GM12874 (cell line): ENCODE measurements around the gene WNT16.

Source experiments
- TF ChIP-seq, protein P1 (sequence below): IDR thresholded peaks from 2 replicates; pipeline ENCODE4 v1.5.1; 2011; ENCODE audit warnings: low read depth, mild to moderate bottlenecking, control low read depth, low read length, moderate library complexity; ENCODE audit not compliant: insufficient read depth

Gene WNT16

DNA sequence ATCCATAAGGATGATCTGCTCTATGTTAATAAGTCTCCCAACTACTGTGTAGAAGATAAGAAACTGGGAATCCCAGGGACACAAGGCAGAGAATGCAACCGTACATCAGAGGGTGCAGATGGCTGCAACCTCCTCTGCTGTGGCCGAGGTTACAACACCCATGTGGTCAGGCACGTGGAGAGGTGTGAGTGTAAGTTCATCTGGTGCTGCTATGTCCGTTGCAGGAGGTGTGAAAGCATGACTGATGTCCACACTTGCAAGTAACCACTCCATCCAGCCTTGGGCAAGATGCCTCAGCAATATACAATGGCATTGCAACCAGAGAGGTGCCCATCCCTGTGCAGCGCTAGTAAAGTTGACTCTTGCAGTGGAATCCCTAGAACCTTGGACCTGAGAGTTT lies 10.3 kb downstream of the WNT16 start:
- TF ChIP-seq, protein P1, sequence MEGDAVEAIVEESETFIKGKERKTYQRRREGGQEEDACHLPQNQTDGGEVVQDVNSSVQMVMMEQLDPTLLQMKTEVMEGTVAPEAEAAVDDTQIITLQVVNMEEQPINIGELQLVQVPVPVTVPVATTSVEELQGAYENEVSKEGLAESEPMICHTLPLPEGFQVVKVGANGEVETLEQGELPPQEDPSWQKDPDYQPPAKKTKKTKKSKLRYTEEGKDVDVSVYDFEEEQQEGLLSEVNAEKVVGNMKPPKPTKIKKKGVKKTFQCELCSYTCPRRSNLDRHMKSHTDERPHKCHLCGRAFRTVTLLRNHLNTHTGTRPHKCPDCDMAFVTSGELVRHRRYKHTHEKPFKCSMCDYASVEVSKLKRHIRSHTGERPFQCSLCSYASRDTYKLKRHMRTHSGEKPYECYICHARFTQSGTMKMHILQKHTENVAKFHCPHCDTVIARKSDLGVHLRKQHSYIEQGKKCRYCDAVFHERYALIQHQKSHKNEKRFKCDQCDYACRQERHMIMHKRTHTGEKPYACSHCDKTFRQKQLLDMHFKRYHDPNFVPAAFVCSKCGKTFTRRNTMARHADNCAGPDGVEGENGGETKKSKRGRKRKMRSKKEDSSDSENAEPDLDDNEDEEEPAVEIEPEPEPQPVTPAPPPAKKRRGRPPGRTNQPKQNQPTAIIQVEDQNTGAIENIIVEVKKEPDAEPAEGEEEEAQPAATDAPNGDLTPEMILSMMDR, result no peak

DNA sequence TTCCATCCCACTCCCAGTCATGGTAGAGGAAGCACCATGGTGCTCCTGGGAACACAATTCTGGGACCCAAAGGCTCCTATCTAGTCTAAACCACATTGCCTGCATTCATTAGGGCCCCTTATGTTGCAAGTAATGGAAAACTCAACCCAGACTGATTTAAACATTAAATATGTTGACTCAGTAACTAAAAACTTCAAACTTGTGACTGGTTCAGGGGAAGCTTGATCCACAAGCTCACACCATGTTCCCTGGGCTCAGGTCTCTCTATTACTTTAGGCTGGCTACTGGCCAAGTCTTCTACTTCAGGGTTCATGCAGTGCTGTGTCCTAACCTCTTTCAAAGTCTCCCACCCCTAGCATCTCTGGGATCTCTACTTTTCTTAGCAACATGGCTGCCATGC lies 13.1 kb downstream of the WNT16 start:
- TF ChIP-seq, protein P1, result no peak

DNA sequence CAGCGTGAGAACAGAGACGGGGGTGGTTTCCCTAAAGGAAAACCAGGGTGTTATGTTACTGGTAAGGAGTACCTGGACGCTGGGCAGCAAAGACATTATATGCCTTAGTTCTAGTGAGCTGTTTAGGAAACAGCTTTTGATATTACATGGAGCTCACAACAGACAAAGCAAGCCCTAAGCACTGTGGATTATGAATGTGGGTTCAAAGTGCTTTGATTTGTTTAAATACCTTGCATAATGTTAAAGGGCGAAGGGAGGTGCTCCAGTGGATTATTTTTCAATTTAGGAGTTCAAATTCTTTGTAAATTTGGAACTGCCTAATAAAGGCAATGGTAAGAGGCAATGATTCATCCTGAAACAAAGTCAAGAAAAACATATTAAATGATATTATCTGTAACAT lies 13.8 kb downstream of the WNT16 start:
- TF ChIP-seq, protein P1, result no peak

DNA sequence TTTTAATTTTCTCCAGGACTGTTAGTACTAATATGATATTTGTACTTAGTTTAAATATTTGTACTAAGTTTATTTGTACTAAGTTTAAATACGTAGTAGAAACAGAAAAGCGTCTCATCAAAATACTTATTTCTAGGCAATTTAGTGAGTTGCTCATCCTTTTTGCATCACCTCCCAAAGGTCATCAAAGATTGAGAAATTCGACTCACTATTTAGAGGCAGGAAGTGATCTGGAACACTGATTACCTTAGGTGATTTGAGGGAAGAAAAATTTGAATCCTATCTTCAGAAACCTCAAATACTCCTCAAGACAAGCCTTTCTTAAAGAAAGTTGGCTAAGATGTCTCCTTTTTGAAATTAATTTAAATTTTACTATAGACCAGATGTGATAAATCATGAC lies 14.5 kb downstream of the WNT16 start:
- TF ChIP-seq, protein P1, result no peak

DNA sequence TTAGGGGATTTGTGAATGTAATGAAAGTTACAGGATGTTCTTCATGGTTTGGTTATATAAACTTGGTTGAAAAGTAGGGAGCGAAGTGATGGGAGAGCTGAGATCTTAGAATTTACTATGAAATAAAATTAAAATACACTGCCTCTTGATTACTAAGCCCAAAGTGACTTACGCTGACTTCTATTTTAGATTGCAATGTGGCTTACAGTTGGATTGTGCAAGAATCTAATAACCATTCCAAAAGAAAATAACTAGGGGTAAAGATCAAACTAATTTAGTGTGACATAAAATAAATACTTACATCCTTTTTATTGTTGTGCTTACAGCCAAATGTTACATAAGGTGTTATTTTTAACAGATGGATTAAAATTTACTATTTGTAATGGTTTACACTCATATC lies 15.3 kb downstream of the WNT16 start:
- TF ChIP-seq, protein P1, result no peak

DNA sequence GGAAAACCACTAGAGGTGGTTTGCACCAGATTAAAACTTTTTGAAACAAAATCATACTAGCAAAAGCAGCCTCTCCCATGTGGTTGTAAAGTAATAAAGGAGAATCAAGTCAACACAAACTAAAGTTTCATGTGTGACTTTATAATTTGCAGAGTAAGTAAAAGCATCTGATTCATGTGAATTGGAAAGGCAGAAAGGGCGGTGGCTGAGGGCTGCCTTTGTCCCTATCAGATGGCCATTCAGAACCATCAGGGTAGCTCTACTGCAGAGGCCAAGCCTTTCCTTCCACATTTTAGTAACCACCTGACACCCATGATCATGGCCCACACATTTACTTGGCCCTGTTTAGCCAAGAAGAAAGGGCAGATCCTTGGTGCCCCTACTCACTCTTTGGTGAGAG lies 15.7 kb downstream of the WNT16 start:
- TF ChIP-seq, protein P1, result no peak

DNA sequence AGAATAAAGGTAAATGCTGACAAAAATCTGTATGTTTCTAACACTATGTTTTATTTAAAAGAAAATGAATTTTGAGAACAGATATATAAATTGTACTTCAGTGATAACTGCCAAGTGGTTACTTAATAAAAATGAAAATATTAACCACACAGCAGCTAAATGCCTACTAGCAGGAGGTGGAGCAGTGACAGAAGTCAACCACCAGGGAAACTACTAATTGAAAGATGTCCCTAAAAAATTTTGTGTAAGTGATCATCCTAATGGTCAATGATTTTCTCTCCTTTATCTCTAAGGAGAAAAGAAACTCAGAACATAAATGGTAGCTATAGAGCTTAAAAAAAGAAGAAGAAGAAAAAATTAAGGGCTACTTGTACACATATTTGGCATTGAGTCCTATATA lies 22.9 kb downstream of the WNT16 start:
- TF ChIP-seq, protein P1, result no peak

DNA sequence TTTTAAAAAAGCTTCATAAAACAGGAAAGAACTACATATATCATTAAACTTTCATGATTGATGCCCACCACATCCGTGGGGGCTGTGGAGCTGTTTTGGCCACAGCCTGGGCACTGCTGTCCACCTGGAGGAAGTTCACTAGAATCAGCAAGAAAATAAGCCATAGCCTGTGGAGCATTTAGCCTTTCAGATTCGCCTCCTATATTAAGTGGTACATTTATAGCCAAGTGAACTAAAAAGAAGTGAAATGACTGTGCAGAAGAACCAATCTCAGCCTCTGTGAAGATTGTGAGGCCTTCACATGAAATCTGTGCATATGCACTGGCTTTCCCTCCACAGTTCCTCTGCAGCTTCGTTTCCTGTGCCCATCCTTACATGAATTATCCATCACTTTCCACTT lies 23.5 kb downstream of the WNT16 start:
- TF ChIP-seq, protein P1, result no peak
